Activated naive CD8-positive, alpha-beta T cell treated with anti-CD3 and anti-CD28 coated beads, Interleukin-2, amount 50 U/mL, for 24 hours (primary cell): ENCODE data around the gene ACTRT3.
A peak's percentile ranks its signal among the peaks of the same experiment; 100 is the strongest.
"Not testable (repeated sequence)": the region's sequence is repeated elsewhere in the genome, so short reads cannot be mapped to it uniquely, and the experiment has no call there.

Experiments used
- ATAC-seq: fragments of 150-1000 bp; cut with Tn5 transposase; one replicate; pipeline ENCODE4 v1.10.0; 2021
- DNase-seq: peaks from one replicate; pipeline ENCODE4 v3.0.0; 2021
- H3K27ac Mint-ChIP-seq: one replicate; pipeline ENCODE4 v1.8.0; 2021; ENCODE audit warnings: mild to moderate bottlenecking, mixed read lengths
- H3K27me3 Mint-ChIP-seq: one replicate; pipeline ENCODE4 v1.8.0; 2021; ENCODE audit warnings: mixed read lengths
- H3K36me3 Mint-ChIP-seq: one replicate; pipeline ENCODE4 v1.8.0; 2021; ENCODE audit warnings: low read depth, mixed read lengths
- H3K4me1 Mint-ChIP-seq: one replicate; pipeline ENCODE4 v1.8.0; 2021; ENCODE audit warnings: mixed read lengths
- H3K4me3 Mint-ChIP-seq: one replicate; pipeline ENCODE4 v1.8.0; 2021; ENCODE audit warnings: mild to moderate bottlenecking, moderate library complexity, mixed read lengths
- H3K9me3 Mint-ChIP-seq: one replicate; pipeline ENCODE4 v1.8.0; 2021; ENCODE audit warnings: mixed read lengths

ACTRT3 gene

DNA sequence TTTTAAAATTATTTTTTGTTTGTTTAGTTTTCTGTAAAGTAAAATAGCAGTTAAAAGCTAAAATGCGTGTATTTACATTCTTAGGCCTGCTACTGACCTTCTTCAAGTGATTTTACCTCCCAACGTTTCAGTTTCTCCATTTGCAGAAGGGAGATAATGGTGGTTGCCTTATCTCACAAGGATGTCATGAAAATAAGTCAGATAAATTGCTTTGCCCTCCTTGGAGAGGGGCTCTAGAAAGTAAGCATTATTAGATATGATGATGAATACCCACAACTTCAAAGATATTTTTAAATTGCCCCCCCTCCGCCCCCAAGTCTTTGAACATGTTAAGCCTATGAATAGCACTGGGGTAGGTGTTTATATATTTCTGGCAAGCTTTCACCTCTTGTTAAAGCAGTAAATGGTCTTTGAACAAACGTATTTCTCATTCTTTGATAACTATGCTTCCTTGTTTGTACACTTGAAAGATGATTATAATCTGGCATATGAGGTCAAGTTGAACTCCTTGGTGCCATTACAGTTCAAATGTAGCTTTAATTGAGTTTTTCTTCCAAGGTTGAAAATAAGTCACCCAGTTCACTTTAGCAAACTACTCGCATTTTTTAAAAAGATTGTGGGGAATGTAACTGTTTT, 10.9 kb downstream of the ACTRT3 start:
- Mint-ChIP-seq H3K4me1 (peaks cover 40% of the 10 kb centered on the region), H3K9me3 (peaks cover 6% of the 10 kb centered on the region), H3K36me3 (no peaks in the 10 kb centered on the region), H3K4me3 (no peak overlapping the region), H3K27ac (peak overlapping the region; percentile 42), H3K27me3 (peaks cover 1% of the 10 kb centered on the region)
- DNase-seq (no peak), ATAC-seq (no peak)

DNA sequence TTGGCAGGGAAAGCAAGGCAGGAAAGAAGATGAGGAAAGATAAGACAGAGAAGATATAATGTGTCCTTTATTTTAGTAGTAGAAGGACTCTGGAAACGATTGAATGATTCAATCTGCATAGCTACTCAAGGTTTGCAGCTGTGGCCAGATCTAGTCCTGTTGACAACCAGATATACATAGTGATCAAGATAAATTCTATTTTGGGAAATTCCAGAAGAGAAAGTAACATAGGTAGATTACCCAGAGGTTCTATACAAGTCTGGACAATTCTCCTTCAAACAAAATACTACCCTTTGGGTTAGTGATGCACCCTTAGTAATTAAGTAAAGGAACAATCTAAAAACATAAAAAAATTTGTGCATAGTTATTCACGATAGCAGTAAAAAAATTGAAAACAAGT, 13.9 kb downstream of the ACTRT3 start:
- Mint-ChIP-seq H3K36me3 (no peaks in the 10 kb centered on the region), H3K27ac (no peak overlapping the region), H3K9me3 (peaks cover 3% of the 10 kb centered on the region), H3K4me1 (peaks cover 28% of the 10 kb centered on the region), H3K27me3 (peaks cover 4% of the 10 kb centered on the region), H3K4me3 (no peak overlapping the region)
- DNase-seq (no peak), ATAC-seq (no peak)

DNA sequence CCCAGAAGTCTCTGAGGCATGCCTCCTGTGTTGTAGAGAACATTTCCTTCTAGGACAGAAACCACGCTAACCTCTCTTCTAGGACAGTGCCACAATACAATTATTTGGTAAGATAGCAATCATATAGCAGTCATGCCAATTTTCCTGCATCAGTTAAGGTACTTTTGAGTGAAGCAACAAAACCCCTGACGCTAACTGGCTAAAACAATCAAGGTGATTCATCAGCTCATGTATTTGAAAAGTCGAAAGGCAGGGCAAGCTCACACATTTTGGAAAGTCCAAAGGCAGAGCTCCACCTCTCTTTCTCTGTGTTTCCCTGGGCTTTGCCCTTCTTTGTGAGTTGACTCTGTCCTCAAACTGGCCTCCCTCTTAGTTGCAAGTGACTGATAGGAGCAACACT, 14.7 kb downstream of the ACTRT3 start:
- no peak overlapping the region for H3K27ac Mint-ChIP-seq
- H3K4me3 Mint-ChIP-seq = no peak overlapping the region
- H3K4me1 Mint-ChIP-seq = peaks cover 22% of the 10 kb centered on the region
- peaks cover 3% of the 10 kb centered on the region for H3K9me3 Mint-ChIP-seq
- H3K27me3 Mint-ChIP-seq = peaks cover 6% of the 10 kb centered on the region
- no peaks in the 10 kb centered on the region for H3K36me3 Mint-ChIP-seq
- ATAC-seq = no peak
- DNase-seq = no peak

DNA sequence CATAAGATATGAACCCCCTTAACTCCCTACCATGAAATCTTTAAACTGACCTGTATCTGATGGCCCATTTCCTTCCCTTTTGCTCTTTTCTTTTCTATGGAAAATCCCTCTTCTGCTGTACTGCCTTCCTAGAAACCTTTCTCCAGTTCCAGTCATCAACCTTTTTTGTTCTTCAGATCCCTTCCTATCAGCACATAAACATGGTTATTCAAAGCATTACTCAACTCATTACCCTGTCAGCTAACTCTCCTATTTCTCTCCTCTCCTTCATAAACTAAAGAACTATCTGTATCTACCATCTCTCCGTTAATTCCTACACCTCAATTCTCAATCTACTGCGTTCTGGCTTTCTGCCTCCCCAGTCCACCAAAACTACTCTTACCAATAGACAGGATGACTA, 17.5 kb downstream of the ACTRT3 start:
- Mint-ChIP-seq H3K4me1 (peaks cover 8% of the 10 kb centered on the region), H3K27me3 (peaks cover 25% of the 10 kb centered on the region)
- no peak for ATAC-seq

DNA sequence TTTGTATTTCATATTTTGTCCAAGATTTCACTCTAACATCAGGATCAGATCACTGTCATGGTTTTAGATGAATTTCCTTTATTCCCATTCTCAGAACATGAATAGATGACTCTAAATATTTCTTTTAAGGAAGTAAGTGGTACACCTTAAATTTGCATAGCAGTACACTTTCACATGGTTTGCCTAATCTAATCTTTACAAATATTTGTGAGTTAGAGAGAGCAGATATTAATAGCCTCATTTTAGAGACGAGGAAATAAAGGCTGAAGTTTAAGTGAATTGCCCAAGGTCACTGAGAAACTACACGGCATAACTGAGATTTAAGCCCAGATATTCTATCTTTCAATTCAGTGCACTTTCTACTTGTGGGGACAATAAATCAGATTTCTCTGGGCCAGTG, 18.7 kb downstream of the ACTRT3 start:
- Mint-ChIP-seq H3K4me1 (peaks cover 6% of the 10 kb centered on the region), H3K4me3 (no peak overlapping the region), H3K27ac (no peak overlapping the region), H3K9me3 (no peaks in the 10 kb centered on the region), H3K36me3 (no peaks in the 10 kb centered on the region), H3K27me3 (peaks cover 25% of the 10 kb centered on the region)
- DNase-seq (no peak), ATAC-seq (no peak)

More for the DNA sequence above, 17.5 kb downstream of the ACTRT3 start:
- no peak overlapping the region for H3K27ac Mint-ChIP-seq
- peaks cover 2% of the 10 kb centered on the region for H3K9me3 Mint-ChIP-seq
- DNase-seq = no peak
- no peak overlapping the region for H3K4me3 Mint-ChIP-seq
- no peaks in the 10 kb centered on the region for H3K36me3 Mint-ChIP-seq

DNA sequence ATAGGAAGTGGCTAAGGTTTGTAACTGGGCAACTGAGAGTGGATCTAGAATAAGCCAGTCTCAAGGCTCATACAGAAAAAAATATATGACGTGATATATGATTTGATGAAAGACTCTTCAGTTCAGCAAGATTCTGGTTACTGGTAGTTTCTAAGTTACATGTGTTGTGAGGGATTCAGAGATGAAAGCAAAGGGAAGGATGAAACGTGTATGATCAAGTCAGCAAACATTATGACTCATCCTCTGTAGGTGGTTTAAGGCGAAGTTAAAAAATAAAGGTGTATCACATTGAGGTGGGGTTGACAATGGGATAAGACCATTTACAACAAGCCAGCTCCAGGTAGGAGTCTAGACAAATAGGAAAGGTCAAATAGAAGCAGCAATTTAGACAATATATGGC, 20.7 kb downstream of the ACTRT3 start:
- Mint-ChIP-seq H3K36me3 (no peaks in the 10 kb centered on the region), H3K27me3 (peaks cover 25% of the 10 kb centered on the region), H3K9me3 (no peaks in the 10 kb centered on the region), H3K4me3 (no peak overlapping the region), H3K4me1 (peaks cover 8% of the 10 kb centered on the region), H3K27ac (no peak overlapping the region)
- peak; percentile 63 for ATAC-seq
- no peak for DNase-seq

DNA sequence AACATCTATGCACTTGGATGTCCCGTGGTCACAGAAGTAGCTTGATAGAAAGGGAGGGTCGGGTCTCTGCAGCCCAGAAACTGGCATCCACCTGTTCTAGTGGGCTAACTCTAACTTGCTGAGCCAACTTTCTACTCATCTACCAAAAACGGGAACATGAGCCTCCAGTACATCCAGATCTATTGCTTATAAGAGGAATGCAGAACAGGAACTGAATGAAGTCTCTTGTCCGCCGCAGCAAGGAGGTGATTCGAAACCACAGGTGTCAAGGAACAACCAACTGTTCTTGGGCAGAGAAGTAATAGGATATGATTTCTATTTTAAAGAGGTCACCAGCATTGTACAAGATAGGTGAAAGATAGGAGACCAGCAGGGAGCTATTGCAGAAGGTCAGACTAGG, 22.4 kb downstream of the ACTRT3 start:
- no peak overlapping the region for H3K4me3 Mint-ChIP-seq
- H3K27ac Mint-ChIP-seq = no peak overlapping the region
- peaks cover 8% of the 10 kb centered on the region for H3K4me1 Mint-ChIP-seq
- peaks cover 21% of the 10 kb centered on the region for H3K27me3 Mint-ChIP-seq
- DNase-seq = no peak
- no peaks in the 10 kb centered on the region for H3K36me3 Mint-ChIP-seq
- ATAC-seq = no peak
- H3K9me3 Mint-ChIP-seq = no peaks in the 10 kb centered on the region

DNA sequence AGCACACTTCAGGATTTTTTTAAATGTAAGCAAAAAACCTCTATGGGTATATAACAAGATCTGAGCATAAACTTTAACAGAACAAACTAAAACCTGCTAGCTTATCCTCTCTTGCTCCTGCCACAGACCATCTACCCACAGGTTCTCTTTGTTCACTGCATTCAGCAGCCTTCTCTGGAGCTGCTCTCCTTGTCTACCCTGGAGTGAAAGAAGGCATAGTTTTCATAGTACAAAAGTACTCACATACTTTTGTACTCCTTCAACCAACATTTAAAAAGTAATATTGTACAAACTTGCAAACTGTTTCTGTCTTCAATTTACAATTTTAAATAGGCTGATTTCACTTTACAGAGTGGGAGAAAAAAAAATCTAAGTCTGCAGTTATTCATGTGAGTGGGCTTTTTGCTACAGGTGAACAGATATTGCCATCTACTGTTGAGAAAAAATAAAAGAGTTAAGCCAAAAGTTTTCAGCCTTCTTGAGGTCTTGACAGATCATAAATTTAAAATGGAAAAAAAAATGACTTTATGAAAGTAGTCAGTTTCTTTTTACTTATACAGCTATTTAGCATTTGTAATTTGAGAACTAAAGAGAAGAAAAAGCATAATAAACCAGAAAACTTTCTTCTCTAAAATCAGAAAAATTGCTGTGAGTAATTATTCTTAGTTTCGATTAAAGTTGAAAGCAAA, 24.9 kb downstream of the ACTRT3 start:
- DNase-seq (no peak), ATAC-seq (no peak)
- no peaks in the 10 kb centered on the region for H3K36me3 Mint-ChIP-seq
- H3K9me3 Mint-ChIP-seq = no peaks in the 10 kb centered on the region
- H3K4me3 Mint-ChIP-seq = no peak overlapping the region
- peaks cover 24% of the 10 kb centered on the region for H3K27me3 Mint-ChIP-seq
- H3K27ac Mint-ChIP-seq = no peak overlapping the region
- H3K4me1 Mint-ChIP-seq = peaks cover 8% of the 10 kb centered on the region

DNA sequence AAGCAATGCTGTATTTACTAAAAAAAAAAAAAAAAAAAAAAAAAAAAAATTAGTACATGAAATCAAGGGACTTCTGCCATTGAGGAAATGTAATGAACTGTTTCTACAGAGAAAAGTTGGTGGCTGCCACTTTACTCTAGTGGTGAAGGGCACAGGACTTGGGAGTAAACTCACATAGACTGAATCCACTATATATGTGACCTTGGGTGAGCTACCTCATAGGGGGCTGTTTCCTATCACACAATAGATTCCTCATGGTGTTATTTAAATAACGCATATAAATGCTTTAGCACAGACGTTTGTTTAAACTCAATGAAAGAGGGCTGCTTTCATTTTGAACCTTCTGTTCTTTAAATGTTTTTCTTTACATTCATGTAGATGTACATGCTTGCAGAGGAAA, 30.3 kb downstream of the ACTRT3 start:
- no peak overlapping the region for H3K4me3 Mint-ChIP-seq
- DNase-seq (no peak), ATAC-seq (no peak)
- no peaks in the 10 kb centered on the region for H3K4me1 Mint-ChIP-seq
- peaks cover 8% of the 10 kb centered on the region for H3K27me3 Mint-ChIP-seq
- no peak overlapping the region for H3K27ac Mint-ChIP-seq
- H3K9me3 Mint-ChIP-seq = peaks cover 11% of the 10 kb centered on the region
- H3K36me3 Mint-ChIP-seq = no peaks in the 10 kb centered on the region

DNA sequence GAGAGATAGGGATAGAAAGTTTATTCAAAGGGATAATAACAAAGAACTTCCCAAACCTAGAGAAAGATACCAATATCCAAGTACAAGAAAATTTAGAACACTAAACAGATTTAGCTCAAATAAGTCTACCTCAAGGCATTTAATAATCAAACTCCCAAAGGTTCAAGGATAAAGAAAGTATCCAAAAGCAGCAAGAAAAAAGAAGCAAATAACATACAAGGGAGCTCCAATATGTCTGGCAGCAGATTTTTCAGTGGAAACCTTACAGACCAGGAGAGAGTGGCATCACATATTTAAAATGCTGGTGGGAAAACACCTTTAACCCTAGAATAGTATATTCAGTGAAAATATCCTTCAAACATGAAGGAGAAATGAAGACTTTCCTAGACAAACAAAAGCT, 37.5 kb downstream of the ACTRT3 start:
- Mint-ChIP-seq H3K9me3 (peaks cover 34% of the 10 kb centered on the region), H3K27me3 (peaks cover 27% of the 10 kb centered on the region)
- not testable (repeated sequence) for ATAC-seq, DNase-seq, H3K27ac Mint-ChIP-seq, H3K36me3 Mint-ChIP-seq, H3K4me1 Mint-ChIP-seq, H3K4me3 Mint-ChIP-seq

DNA sequence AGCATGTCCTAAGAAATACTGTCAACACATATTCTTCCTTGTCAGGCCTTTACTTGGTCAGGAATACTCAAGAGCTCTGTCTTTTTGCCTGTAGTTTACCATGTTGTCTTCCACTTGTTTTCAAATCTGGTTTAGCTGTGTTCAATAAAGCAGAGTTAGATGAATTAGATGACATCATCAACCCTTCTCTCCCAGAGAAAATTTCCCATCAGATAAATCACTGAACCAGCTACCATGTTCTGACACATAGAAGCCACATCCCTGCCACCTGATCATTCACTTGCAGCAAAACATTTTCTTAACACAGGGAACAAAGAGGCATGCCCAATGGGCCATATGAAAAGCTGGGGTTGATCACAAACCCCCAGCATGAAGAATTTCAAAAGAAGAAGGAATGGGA, 46.6 kb downstream of the ACTRT3 start:
- Mint-ChIP-seq H3K27ac (no peak overlapping the region), H3K4me3 (no peak overlapping the region), H3K4me1 (no peaks in the 10 kb centered on the region), H3K9me3 (peaks cover 8% of the 10 kb centered on the region), H3K27me3 (peaks cover 11% of the 10 kb centered on the region), H3K36me3 (no peaks in the 10 kb centered on the region)
- ATAC-seq (no peak), DNase-seq (no peak)

DNA sequence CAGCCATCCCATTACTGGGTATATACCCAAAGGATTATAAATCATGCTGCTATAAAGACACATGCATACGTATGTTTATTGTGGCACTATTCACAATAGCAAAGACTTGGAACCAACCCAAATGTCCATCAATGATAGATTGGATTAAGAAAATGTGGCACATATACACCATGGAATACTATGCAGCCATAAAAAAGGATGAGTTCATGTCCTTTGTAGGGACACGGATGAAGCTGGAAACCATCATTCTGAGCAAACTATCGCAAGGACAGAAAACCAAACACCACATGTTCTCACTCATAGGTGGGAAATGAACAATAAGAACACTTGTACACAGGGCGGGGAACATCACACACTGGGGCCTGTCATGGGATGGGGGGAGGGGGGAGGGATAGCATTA, 50.9 kb downstream of the ACTRT3 start:
- not testable (repeated sequence) for DNase-seq

More for the DNA sequence above, 50.9 kb downstream of the ACTRT3 start:
- H3K36me3 Mint-ChIP-seq, H3K4me1 Mint-ChIP-seq, H3K9me3 Mint-ChIP-seq, H3K4me3 Mint-ChIP-seq, ATAC-seq, H3K27ac Mint-ChIP-seq: not testable (repeated sequence)
- H3K27me3 Mint-ChIP-seq = peaks cover 14% of the 10 kb centered on the region
